SK-N-MC (cell line): ENCODE measurements around the gene GZMM.

Experiments used
- EZH2 ChIP-seq: fragments of 200-600 bp; sonication (generic); IDR thresholded peaks from one replicate; pipeline ENCODE4 v1.6.1; 2017; ENCODE audit warnings: antibody characterized with exemption
- FOXP2 ChIP-seq: optimal IDR thresholded peaks from 2 replicates; pipeline ENCODE3; 2011; ENCODE audit warnings: mild to moderate bottlenecking, moderate library complexity; ENCODE audit not compliant: insufficient read depth; ENCODE audit errors: extremely low read length, control extremely low read depth
- POLR2AphosphoS5 ChIP-seq: IDR thresholded peaks from 2 replicates; pipeline ENCODE4 v1.6.1; 2012; ENCODE audit warnings: mild to moderate bottlenecking, low read depth, low read length, borderline replicate concordance

DNA sequence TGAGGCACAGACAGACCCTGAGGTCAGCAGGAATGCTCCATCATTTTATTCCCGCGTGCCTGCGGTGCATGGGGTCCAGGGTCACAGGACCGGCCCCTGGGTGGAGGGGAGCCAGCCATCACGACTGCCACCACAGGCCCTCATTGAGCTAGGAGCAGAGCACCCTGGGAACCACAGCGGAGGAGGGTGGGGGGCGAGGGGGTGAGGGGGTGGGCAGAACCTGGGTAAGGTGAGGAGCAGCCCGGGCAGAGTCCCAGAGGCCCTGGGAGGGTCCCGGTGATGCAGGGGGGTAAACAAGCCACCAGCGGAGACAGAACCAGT lies 48.8 kb upstream of the GZMM start:
- no peak for TF ChIP-seq EZH2
- TF ChIP-seq FOXP2 = no peak
- no peak for TF ChIP-seq POLR2AphosphoS5
